RKO (cell line): ENCODE measurements around the gene TEX2.
"Not testable (repeated sequence)": the region's sequence is repeated elsewhere in the genome, so short reads cannot be mapped to it uniquely, and the experiment has no call there.

Experiments used
- DNase-seq: peaks from one replicate; pipeline ENCODE4 v3.0.0-alpha.2; 2016; ENCODE audit warnings: low spot score

Gene TEX2

DNA sequence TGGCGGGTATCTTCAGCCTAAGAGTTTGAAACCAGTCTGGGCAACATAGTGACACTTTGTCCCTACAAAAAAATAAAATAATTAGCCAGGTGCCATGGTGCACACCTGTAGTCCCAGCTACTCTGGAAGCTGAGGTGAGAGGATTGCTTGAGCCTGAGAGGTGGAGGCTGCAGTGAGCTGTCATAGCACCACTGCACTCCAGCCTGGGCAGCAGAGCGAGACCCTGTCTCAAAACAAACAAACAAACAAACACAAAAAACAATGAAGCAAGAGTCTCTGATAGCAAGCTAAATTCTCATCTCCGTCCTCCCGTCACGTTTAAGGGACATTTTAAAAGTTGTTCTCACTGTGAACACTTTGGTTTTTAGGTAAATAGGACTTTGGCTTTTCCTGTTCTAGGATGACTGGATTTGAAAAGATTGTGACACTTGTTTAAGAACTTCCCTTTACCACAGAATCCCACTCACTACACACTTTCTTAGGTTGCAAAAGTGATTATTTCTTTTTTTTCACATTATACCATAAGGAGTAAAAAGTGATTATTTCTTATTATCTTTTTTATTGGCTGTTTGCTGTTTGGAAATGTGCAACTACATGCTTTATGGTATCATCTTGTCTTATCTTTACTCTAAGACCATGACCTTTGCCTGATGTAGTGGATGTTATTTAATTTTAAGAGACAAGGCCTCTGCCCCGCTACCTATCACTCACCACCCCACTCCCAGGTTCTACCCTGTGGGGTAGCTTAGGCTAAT, 128.7 kb downstream of the TEX2 start:
- no peak for DNase-seq

DNA sequence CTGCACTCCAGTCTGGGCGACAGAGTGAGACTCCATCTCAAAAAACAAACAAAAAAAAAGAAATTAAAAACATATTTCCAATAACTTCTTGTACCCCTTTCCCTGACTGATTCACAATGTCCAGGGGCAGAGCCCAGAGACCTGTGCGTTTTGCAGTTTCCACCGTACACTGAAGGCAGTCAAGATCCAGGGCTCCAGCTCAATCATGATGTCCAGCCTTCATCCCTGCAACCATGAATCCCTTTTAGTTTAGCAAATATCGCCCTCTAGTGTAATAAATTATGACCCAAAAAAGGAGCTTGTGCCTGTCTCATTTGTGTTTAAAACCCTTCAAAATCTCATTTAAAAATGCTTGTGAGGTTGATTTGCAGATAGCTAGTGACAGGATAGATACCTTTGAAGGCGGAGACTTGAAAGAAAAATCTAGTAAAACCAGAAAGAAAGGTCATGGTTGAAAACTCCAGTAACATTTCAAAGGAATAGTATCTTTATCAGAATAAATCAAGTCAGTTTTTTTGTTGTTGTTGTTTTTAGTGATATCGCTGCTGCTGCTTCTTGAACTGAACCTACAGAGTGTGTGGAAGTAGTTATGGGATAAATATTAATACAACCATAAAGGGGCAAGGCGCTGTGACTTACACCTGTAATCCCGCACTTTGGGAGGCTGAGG, 129.4 kb downstream of the TEX2 start:
- DNase-seq: peak; percentile 85

DNA sequence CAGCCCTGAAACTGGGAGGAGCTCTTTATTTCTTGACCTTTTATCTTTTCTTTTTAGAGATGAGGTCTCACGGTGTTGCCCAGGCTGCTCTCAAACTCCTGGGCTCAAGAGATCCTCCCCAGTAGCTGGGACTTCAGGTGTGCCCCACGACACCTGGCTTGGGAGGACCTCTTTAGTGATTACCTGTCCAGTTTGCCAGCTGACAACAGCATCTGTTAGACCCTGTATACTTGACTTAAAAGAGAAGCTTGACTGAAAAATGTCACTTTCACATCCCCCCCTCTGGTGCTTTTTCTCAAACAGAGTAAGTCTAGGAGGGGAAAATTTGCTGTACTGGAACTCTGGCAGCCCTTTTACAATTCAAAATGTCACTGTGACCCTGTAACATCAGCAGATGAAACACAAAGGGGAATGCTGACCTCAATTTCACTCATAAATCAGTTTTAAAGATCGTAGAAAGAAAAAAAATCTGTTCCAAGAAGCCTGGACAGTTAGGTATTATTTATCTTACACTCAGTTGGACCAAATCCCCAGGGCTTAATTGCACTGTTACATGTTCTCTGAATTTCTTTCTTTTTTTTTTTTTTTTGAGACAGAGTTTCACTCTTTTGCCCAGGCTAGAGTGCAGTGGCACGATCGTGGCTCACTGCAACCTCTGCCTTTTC, 131.3 kb downstream of the TEX2 start:
- DNase-seq: no peak

DNA sequence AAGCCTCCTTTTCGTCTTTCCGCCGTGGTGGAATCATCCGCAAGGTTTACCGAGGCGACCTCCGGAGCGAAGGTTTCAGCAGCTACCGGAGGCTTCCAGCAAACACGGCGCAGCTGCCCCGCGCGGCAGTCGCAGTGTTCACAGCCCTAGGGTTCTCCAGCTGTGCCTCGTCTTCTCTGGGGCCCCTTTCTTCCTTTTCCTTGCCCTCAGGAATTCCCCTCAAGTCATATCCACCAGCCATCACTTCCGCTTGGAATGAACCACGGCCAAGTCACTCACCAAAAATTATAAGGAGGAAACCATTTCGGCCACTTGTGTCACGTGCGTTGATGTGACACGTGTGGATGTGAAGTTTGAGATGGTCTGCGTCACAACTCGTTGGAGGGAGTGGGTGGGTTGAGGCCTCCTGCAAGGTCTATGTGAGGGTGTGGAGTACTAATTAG, 132.5 kb downstream of the TEX2 start:
- peak; percentile 86 for DNase-seq

DNA sequence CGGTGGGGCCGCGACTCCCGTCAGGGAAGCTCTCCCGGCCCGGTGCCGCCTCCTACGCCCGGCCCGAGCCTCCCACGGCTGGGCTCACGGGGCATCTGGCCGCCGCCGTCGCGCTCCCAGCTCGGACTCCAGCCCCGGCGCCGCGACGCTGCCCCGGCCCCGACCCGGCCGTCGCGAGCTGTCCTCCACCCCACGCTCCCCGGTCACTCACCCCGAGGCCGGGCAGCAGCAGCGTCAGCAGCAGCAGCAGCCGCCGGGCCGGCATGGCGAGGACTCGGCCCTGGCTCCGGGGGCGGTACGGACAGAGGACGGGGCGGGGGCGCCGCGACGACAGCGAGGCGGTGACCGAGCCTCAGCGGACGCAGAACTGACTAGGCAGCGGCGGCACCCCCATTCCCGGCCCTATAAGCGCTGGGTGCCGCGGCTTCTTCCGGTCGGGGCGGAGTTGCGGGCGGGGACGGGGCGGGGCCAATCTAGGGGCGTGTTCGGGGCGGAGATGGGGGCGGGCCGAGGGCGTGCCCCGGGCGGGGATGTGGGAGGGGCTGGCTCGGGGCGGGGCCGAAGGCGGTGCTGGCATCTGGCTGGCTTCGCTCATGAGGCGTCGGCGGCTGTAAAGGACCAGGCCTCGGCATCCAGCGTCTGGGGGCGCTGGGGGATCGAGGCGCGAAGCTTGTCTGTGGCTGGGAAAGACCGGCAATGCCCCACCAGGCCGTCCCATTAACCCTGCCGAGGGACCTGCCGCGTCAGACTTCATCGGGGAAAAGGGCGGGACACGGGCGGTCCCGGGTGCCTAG, 133.1 kb downstream of the TEX2 start, which contains the start of gene ERN1:
ERN1 (minus strand) TSS at position 380 of the 794 bp plus-strand sequence; CDS start at position 265, 115 bp downstream.
- peak; percentile 92 for DNase-seq

DNA sequence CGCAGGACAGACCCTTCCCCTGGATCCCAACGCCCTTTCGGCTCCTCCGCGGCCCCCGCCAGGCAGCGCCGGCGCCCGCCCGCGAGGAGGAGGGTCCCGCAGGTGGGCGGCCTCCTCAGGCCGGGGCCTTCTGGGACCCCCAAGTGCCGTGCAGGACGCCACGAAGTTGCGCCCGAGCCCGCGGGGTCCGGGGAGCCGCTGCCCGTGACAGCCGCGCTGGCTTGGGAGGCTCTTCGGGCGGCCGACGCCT, 133.6 kb downstream of the TEX2 start:
- DNase-seq: no peak

DNA sequence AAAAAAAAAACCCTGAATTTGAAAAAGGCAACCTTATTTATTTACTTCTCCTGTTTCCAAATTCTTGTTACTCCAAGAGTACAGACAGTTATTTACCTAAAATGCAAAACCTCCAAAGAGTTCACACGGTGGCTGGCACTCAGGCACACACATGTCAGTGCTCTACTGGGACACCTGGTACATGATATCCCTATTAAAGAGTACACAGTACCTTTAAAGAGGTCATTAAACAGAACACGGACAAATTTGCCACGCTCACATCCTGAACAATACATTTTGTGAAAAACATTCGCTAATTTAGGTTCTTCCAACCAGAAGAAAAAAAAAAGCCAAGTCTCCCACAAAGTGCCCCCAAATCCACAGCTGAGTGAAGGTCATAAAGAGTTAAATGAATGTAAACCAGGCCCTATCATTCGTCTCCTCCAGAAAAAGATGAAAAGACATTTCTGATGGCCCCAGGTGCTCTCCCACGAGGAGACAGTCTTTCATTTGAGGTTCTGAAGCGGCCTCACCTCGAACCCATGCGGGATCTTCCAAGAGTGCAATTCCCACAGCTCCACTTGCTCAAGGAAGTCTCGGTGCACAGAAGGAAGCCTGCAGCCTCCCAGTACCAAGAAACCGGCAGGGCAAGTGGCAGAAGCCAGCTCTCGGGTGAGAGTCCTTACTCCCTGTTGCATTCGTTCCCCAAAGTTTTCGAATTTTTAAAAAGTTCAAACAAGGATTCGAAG, 134.1 kb downstream of the TEX2 start:
- peak; percentile 53 for DNase-seq

DNA sequence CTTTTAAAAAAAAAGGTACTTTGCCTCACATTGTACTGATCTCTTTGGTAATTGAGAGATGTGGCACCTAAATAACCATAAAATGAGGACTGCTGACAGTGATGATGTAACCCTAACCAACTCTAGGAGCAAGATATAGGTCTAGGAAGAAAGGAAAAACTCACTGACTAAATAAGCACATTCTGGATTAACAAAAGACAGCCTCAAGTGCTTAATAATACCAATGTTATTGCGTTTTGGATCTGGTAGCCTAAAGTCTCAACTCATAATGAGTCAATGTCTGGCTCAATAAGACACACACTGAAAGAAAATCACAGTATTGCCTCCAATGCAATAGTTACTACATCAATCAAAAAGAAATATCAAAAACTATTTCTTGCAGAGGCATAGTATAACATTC, 136.1 kb downstream of the TEX2 start:
- peak; percentile 28 for DNase-seq

DNA sequence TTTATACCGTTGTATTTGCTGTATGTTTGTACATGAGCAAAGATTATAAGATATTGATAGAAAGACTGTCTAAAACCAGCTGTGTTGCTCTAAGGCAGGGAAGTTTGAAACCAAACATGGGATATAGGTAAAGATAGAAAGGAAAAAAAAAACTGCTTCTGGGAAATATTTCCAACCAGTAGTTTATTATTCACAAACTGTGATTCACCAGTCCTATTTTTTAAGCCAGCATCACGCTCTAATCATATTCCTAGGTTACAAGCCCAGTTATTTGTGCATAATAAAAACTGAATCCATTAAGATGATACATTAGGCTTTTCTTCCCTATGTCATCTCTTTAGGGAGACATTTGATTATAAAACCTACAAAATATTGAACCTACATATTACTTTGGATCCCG, 137.1 kb downstream of the TEX2 start:
- no peak for DNase-seq

DNA sequence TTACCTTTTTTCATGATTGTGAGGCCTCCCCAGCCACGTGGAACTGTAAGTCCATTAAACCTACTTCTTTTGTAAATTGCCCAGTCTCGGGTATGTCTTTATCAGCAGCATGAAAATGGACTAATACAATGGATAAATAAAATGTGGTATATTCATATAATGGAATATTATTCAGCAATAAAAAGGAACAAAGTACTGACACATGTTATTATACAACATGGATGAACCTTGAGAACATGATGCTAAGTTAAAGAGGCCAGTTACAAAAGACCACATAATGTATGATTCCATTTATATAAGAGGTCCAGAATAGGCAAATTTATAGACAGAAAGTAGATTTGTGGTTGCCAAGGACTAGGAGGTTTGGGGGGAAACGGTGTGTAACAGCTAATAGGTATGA, 138.5 kb downstream of the TEX2 start:
- no peak for DNase-seq

DNA sequence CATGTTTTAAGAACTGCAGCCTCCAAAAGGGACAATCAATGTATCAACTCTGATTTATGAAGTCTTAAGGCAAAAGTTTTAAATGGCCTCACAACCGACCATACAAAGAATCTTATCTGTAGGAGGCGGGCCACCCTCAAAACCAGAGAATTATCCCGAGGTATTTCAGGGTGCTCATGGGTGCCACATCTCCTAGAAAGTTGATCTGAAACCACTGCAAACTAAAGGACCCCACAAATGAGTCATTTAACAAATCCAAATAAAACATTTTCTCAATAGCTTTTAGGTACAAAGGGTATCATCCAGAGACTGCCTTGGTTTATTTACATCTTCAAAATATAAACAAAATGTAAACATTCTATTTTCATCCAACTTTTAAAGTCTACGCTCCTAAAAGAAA, 139.9 kb downstream of the TEX2 start:
- no peak for DNase-seq

DNA sequence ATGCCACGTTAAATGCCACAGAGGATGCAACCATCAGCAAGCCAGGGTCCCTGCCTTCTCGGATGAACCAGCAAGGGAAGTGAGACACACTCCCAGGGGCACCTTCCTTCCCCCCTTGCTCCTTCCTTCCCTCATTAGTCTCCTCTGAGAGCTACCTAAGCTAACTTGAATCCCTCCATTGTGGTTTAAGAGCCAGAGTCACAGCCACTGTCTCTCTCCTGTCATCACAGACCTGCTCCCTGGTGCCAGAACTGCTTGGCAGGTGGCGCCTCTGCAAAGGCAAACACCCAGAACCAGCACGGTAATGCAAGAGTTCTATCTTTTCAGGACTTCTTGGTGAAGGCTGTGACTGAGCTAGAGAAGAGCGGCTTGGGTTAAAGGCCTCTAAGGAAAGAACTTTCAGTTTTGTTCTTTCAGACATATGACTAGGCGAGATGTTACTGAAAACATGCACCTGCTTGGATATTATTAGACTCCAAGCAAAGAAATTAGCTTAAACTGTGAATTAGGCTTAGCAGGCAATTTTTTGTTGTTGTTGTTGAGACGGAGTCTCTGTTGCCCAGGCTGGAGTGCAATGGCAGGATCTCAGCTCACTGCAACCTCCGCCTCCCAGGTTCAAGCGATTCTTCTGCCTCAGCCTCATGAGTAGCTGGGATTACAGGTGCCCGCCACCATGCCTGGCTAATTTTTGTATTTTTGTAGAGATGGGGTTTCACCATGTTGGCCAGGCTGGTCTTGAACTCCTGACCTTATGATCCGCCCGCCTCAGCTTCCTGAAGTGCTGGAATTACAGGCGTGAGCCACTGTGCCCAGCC, 141.9 kb downstream of the TEX2 start:
- DNase-seq: not testable (repeated sequence)

DNA sequence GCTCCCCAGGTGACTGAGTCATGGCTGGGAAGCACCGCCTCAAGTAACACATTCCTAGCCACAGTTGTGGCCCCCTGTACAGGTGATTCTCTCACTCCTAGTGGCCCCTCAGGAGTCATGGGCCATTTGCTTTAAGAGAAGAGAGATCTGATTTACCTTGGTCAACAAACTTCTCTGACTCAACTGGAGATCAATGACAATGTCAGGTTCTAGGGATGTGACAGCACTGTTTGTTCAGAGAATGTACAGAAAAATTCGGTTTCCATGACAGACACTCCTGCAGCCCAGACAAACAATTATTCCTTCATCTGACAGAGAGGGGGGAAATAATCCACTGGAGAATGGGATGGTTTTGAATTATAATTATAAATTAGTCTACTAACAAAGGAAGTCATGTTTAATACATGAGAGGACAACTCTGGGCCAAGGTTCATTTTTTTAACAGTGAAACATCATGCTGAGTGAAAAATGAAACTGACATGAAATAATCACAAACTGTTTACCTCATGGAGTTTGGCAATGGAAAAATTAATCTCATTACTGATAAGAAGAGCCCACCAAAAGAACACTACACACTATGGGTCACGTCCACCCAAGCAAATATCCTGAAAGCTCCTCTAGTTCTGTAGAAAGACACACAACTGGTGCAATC, 142.8 kb downstream of the TEX2 start:
- no peak for DNase-seq

DNA sequence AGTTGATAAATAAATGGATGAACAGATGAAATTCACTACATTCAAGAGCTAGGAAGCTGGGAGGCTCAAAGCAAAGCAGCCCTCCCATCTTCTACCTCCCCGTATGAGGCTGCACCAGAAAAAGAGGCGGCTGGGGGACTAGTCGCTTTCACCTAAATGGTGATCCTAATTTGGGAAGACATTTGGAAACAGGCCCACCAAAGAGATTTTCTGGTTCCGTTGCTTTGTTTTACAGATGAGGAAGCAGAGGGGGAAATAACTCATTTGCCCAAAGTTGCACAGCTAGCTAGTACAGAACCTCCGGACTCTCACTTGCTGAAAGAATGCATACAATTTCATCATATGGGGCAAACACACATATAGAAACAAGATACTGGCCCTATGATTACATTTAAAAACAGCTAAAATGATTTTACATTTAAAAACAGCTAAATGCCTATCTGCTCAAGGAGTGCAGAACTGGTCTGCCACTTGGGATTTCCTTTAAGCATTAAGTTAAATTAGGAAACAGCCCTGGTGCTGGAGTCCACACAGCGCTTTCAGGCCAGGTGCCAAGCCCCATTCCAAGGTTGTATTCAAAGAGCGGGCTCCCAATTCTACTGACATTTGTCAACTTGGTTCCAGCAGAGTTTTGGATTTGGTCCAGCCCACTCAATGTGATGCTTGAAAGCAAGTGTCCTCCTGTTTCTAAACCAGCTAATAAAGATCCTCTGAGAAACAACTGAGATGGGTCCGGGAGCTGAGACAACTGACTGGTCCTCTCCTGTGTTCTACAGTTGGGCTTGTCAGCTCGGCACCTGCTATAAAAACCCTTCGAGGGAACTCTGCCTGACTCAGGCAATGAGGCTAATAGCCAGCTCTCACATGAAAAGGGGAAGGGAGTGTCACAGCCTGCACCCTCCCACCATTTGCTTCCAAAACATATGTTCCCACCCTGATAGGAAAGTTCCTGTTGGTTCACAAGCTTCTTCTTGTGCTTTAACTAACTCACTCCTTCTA, 144.8 kb downstream of the TEX2 start:
- DNase-seq: no peak

DNA sequence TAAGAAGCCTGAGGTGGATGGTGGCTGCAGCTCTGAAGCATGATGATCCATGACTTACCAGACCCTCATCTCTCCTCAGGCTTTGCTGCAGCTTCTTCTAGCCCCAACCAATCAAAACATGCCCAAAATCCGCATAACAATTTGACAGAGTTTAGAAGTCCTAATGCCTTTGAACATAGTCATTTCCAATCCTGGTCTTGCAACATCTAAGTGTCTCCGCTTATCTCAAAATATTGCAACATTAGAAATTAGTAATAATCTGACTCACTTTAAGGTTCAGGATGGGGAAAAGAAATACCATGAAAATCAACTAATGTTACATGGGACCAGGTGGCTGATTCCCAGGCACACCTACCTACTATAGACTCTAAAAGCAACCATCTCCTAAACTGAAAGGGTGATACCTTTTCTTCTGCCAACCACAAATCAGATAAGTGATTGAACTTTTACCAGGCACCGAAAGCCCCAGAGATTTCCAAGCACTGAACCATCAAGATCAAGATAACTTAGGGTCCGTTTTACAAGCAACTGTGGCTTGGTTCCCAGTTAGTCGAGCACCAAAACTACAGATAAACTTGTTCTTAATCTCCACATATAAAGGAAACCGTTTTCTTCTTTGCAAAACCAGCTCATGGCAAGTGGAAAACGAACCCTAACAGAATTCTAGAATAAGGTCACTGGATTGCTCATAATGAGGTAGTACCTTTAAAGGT, 147.1 kb downstream of the TEX2 start:
- DNase-seq: no peak

DNA sequence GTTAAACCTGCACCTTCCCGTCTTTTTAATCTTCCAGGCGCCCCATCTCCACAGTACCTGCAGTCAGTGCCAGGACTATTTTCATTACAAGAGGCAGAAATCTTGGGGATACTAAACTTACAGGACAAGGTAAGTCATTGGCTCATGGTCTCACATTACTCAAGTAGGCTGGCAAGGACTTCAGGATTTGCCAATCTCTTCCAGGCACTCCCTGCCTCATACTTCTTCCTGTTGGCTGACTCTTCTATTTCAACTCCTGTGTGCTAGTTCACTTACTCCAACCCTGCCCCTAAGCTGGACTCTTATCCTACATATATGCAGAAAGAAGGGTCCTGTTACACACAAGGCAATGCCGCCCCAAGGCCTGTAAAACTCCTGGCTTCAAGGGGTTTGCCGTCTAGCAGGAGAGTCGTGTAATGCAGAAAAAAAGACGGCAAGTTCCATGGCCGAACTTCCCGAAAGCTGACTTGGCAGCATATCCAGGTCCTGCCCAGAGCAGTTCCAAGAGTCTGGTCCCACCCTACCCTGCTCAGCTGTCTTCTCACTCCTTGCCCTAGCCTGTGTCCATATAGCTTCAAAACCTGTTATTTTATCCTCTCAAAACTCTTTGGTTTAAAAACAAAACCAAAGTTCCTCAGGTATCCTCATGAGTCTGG, 147.9 kb downstream of the TEX2 start:
- DNase-seq: no peak

DNA sequence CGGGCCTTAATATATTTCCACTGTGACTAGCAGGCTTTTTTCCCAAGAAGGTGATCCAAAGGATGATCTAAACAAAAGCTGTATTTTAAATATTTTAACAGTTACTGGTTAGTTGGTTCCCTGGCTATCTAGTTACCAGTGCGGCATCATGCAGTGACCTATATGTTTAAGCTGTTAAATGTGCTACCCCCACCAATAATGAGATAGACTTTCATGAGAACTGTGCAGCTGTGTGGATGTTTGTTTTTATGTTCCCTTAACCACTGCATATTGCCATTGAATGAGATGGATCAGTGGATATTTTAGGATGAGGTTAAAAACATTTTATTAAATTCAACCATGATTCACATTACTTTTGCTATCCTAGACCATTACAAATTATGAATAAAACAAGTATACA, 150.1 kb downstream of the TEX2 start:
- DNase-seq: no peak

DNA sequence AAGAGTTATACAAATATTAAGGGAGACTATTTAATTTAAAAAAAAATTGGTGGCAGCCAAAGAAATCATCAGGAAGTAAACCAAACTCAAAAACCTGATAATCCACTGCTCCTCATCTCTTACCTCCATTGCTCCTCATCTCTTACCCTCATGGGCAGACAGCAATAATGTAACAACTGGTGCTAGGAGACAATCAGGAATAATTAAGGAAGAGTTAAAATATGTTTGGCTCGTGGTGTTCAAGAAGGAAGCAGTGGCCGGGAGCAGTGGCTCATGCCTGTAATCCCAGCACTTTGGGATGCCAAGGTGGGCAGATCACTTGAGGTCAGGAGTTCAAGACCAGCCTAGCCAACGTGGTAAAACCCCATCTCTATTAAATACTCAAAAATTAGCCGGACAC, 151.2 kb downstream of the TEX2 start:
- DNase-seq: no peak
